PC-9 (cell line): ENCODE data around the gene PJA2. TPM values are rescaled to one million over a fixed set of nuclear protein-coding genes. Genes with fewer than 3 reads are reported as not detected.

ENCODE experiments used
- BruUV-seq: library from RNA; stranded (reverse); fragments of 400-500 nt; replicated peaks from 2 replicates; lab custom pipeline; 2021; lab: Mats Ljungman, UMichigan
- CTCF ChIA-PET: fragments of 300-600 bp; sonication (Branson Sonifier 250); formaldehyde crosslinking; loops from one replicate; lab custom pipeline; 2022; ENCODE audit warnings: antibody characterized with exemption; lab: Charles Lee
- POLR2A ChIA-PET: fragments of 300-600 bp; sonication (Branson Sonifier 250); formaldehyde crosslinking; loops from one replicate; lab custom pipeline; 2022; ENCODE audit warnings: antibody characterized with exemption; ENCODE audit not compliant: unreplicated experiment; lab: Charles Lee
- DNase-seq, 2 experiments: peaks; one replicate each; pipeline versions ENCODE4 v3.0.0 to v3.0.0-alpha.2; 2015 to 2022; ENCODE audit warnings: mixed read lengths in 1 of 2
- H2AFZ ChIP-seq: fragments of 200-600 bp; sonication (generic); 2 replicates; pipeline ENCODE4 v1.8.1; 2017; ENCODE audit warnings: antibody characterized with exemption
- H3F3A ChIP-seq: fragments of 200-600 bp; sonication (generic); 2 replicates; pipeline ENCODE4 v1.8.1; 2017; ENCODE audit warnings: antibody characterized with exemption, mild to moderate bottlenecking, low read depth; ENCODE audit not compliant: insufficient read depth
- H3K27ac ChIP-seq: fragments of 200-600 bp; sonication (generic); 2 replicates; pipeline ENCODE4 v1.6.1; 2016; ENCODE audit warnings: mixed run types
- H3K27me3 ChIP-seq: fragments of 200-600 bp; sonication (generic); 2 replicates; pipeline ENCODE4 v1.6.1; 2016; ENCODE audit warnings: low read depth, mixed run types; ENCODE audit not compliant: insufficient read depth
- H3K36me3 ChIP-seq: fragments of 200-600 bp; sonication (generic); 2 replicates; pipeline ENCODE4 v1.6.1; 2016; ENCODE audit warnings: low read depth, mixed run types
- H3K4me1 ChIP-seq: fragments of 200-600 bp; sonication (generic); replicated peaks from 2 replicates; pipeline ENCODE4 v1.6.1; 2016; ENCODE audit warnings: mixed run types; ENCODE audit not compliant: insufficient read depth
- H3K4me2 ChIP-seq: fragments of 200-600 bp; sonication (generic); 2 replicates; pipeline ENCODE4 v1.6.1; 2017; ENCODE audit warnings: mixed run types
- H3K4me3 ChIP-seq: fragments of 200-600 bp; sonication (generic); 2 replicates; pipeline ENCODE4 v1.6.1; 2016; ENCODE audit warnings: mixed run types
- H3K79me2 ChIP-seq: fragments of 200-600 bp; sonication (generic); 2 replicates; pipeline ENCODE4 v1.6.1; 2017; ENCODE audit warnings: low read depth, mixed run types
- H3K9me2 ChIP-seq: fragments of 200-600 bp; sonication (generic); 2 replicates; pipeline ENCODE4 v1.8.1; 2017; ENCODE audit warnings: mild to moderate bottlenecking; ENCODE audit not compliant: insufficient read depth
- H3K9me3 ChIP-seq: fragments of 200-600 bp; sonication (generic); 2 replicates; pipeline ENCODE4 v1.8.1; 2016; ENCODE audit warnings: low read depth; ENCODE audit not compliant: insufficient read depth
- H4K20me1 ChIP-seq: fragments of 200-600 bp; sonication (generic); 2 replicates; pipeline ENCODE4 v1.8.1; 2017; ENCODE audit not compliant: insufficient read depth
- CTCF ChIP-seq: fragments of 200-600 bp; sonication (generic); conservative IDR thresholded peaks from 2 replicates; pipeline ENCODE4 v1.6.1; 2017; ENCODE audit warnings: mixed run types, antibody characterized with exemption, mild to moderate bottlenecking, moderate library complexity
- EZH2 ChIP-seq: fragments of 200-600 bp; sonication (generic); IDR thresholded peaks from 2 replicates; pipeline ENCODE4 v1.8.0; 2017; ENCODE audit warnings: antibody characterized with exemption, low read depth
- intact Hi-C: fragments of 100-400 bp; cut with micrococcal nuclease; formaldehyde crosslinking; loops from one replicate; pipeline ENCODE4 v1.10.0; 2022; ENCODE audit not compliant: unreplicated experiment
- total RNA-seq: library from RNA; stranded (reverse); gene quantifications from 2 replicates; pipeline ENCODE4 v1.2.3, GENCODE V29; 2021

PJA2 gene
- total RNA-seq, 1 experiment from 2014 or later = 29.9 TPM

- ChIA-PET CTCF (interaction anchor here (0.6 kb wide), 1 partner anchor 243 kb away, joined by 4 read pairs; no protein-coding TSS in a partner anchor), POLR2A (no interaction called here)
- no peak overlapping the region for H3K4me3 ChIP-seq
- peaks cover 16% of the 10 kb centered on the region; the same call in 1 of the 2 replicates for H3K4me1 ChIP-seq
- TF ChIP-seq CTCF (no peak), EZH2 (no peak)
- H3K9me2 ChIP-seq = peaks cover 5% of the 10 kb centered on the region; the same call in 1 of the 2 replicates
- intact Hi-C loops = no loop called here
- H2AFZ ChIP-seq = no peak overlapping the region
- no peak overlapping the region for H3K4me2 ChIP-seq
- H3F3A ChIP-seq = no peaks in the 10 kb centered on the region; the same call in none of the 2 replicates
- no peaks in the 10 kb centered on the region for H3K27me3 ChIP-seq
- no peaks in the 10 kb centered on the region for H3K36me3 ChIP-seq
- no peak overlapping the region for H3K27ac ChIP-seq
- no peaks in the 10 kb centered on the region for H3K9me3 ChIP-seq
- DNase-seq = no peak
- no peaks in the 10 kb centered on the region for H4K20me1 ChIP-seq
- no TSS peak for BruUV-seq
- H3K79me2 ChIP-seq = no peaks in the 10 kb centered on the region
These were observed 41.4 kb upstream of the PJA2 start for GRCh38 chr5:109451146-109451545.

DNA sequence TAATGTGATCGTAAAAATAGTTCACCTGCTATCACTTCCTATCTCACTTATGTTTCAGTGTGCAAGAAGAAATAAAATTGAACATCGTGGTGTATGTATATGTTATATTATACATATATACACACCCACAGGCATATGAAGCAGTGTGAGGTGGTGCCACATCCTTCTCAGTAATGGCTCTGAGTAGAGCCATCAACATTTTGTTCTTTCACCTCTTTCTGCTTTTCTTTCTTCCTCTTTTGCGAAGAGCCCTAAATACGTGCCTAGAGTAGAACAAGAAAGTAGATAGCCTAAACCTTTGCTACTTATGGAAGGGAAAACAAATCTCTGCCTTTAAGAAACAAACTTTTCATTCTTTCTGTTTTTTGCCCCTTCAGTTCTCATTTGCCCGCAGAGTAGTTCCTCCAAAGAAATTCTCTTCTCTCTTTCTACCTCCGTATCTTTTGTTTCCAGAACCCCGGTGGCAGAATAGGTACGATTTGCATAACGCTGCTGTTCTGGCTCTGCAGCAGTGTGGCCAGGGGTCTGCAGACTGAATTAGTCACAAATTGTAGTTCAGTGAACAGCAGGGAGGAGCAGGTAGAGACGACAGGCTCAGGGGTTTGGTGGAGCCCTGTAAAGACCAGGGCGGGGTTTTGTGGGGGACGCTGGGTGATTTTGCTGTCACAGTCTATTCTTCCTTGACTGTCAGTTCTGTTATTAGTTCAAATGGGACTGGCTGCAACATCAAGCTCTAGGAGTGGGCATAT is 40.5 kb upstream of the PJA2 start:
- no peak for DNase-seq
- Histone ChIP-seq H3K9me3 (no peaks in the 10 kb centered on the region), H3K4me1 (peaks cover 7% of the 10 kb centered on the region; the same call in 1 of the 2 replicates), H3K36me3 (no peaks in the 10 kb centered on the region), H3K27ac (no peak overlapping the region), H3K9me2 (peaks cover 5% of the 10 kb centered on the region; the same call in 1 of the 2 replicates), H3F3A (no peaks in the 10 kb centered on the region; the same call in 1 of the 2 replicates), H2AFZ (0 out of 2 replicates have a peak overlapping the region, but pooled peaks have one; percentile 36), H3K4me3 (no peak overlapping the region), H3K4me2 (no peak overlapping the region), H3K79me2 (no peaks in the 10 kb centered on the region), H4K20me1 (no peaks in the 10 kb centered on the region), H3K27me3 (no peaks in the 10 kb centered on the region)
- TF ChIP-seq EZH2 (no peak), CTCF (no peak)
- intact Hi-C loops = no loop called here
- ChIA-PET CTCF (interaction anchor here (0.6 kb wide), 1 partner anchor 244 kb away, joined by 4 read pairs; no protein-coding TSS in a partner anchor), POLR2A (no interaction called here)
- BruUV-seq = no TSS peak

GRCh38 chr5:109448838-109449237 is 39.1 kb upstream of the PJA2 start:
- no peaks in the 10 kb centered on the region for H3K79me2 ChIP-seq
- ChIA-PET CTCF (no interaction called here), POLR2A (no interaction called here)
- no peaks in the 10 kb centered on the region for H3K4me1 ChIP-seq
- intact Hi-C loops = no loop called here
- no peak overlapping the region for H3K4me2 ChIP-seq
- H3K27ac ChIP-seq = no peak overlapping the region
- H3K9me3 ChIP-seq = no peaks in the 10 kb centered on the region
- TF ChIP-seq CTCF = no peak
- TF ChIP-seq EZH2 = no peak
- BruUV-seq = no TSS peak
- H3K9me2 ChIP-seq = peaks cover 5% of the 10 kb centered on the region; the same call in 1 of the 2 replicates
- no peaks in the 10 kb centered on the region for H3K36me3 ChIP-seq
- H3K27me3 ChIP-seq = no peaks in the 10 kb centered on the region
- no peak for DNase-seq
- no peak overlapping the region for H2AFZ ChIP-seq
- H3K4me3 ChIP-seq = no peak overlapping the region
- H4K20me1 ChIP-seq = no peaks in the 10 kb centered on the region
- no peaks in the 10 kb centered on the region for H3F3A ChIP-seq
